ENCODE measurements around the gene PDIA5. TPM values are rescaled to one million over a fixed set of nuclear protein-coding genes. Genes with fewer than 3 reads are reported as not detected.

PDIA5 gene
- total and polyA plus RNA-seq, 3 donors from 2014 or later, result 49.6 to 76.8 (median 76.0) TPM

DNA sequence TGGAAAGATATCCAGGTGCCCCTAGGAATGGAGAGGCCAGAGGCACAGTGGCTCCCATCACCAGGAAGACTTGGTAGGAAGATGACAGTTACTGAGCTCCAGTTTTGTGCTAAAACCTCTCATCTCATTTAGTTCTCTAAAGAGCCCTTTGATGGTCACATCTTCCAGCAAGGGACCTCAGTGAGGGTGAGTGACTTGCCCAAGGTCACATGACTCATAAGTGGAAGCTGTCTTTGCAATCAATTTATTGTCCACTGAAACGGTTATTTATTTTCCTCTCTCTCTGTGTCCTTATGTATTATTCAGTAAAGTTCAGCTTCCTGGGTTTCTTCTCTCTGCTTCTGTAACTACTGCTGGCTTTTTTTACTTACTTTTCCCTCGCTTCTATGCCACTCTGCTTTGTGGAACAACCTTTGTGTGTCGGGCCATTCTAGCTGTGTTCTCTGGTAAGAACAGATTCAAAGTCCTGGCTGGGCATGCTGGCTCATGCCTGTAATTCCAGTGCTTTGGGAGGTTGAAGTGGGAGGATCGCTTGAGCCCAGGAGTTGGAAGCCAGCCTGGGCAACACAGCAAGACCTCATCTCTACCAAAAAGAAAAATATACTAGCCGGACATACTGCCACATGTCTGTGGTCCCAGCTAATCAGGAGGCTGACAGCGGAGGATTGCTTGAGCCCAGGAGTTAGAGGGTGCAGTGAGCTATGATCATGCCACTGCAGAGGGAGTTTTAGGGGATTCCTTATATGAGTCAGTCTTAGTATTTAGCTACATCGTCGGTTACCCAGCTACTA is 55.9 kb downstream of the PDIA5 start:
- H3K9me3 ChIP-seq, result no peaks in the 10 kb centered on the region
- no peak for DNase-seq
- H3K4me3 ChIP-seq, result no peak overlapping the region
- H3K27me3 ChIP-seq, result no peaks in the 10 kb centered on the region
- no peaks in the 10 kb centered on the region for H3K36me3 ChIP-seq (ENCODE audit: low read depth, missing control alignments)
- TF ChIP-seq POLR2A (IDR thresholded peaks at IDR 0.05), result no peak
- TF ChIP-seq, protein P1, sequence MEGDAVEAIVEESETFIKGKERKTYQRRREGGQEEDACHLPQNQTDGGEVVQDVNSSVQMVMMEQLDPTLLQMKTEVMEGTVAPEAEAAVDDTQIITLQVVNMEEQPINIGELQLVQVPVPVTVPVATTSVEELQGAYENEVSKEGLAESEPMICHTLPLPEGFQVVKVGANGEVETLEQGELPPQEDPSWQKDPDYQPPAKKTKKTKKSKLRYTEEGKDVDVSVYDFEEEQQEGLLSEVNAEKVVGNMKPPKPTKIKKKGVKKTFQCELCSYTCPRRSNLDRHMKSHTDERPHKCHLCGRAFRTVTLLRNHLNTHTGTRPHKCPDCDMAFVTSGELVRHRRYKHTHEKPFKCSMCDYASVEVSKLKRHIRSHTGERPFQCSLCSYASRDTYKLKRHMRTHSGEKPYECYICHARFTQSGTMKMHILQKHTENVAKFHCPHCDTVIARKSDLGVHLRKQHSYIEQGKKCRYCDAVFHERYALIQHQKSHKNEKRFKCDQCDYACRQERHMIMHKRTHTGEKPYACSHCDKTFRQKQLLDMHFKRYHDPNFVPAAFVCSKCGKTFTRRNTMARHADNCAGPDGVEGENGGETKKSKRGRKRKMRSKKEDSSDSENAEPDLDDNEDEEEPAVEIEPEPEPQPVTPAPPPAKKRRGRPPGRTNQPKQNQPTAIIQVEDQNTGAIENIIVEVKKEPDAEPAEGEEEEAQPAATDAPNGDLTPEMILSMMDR (IDR thresholded peaks at IDR 0.05), result no peak
- 58 to 68% methylated on average over 8 of the region's 8 CpGs for WGBS, 2 donors
- no peaks in the 10 kb centered on the region for H3K4me1 ChIP-seq
- H3K27ac ChIP-seq, result no peak overlapping the region
- intact Hi-C loops (cut with DNase I; ENCODE audit: low total_unique reads), result no loop called here

DNA sequence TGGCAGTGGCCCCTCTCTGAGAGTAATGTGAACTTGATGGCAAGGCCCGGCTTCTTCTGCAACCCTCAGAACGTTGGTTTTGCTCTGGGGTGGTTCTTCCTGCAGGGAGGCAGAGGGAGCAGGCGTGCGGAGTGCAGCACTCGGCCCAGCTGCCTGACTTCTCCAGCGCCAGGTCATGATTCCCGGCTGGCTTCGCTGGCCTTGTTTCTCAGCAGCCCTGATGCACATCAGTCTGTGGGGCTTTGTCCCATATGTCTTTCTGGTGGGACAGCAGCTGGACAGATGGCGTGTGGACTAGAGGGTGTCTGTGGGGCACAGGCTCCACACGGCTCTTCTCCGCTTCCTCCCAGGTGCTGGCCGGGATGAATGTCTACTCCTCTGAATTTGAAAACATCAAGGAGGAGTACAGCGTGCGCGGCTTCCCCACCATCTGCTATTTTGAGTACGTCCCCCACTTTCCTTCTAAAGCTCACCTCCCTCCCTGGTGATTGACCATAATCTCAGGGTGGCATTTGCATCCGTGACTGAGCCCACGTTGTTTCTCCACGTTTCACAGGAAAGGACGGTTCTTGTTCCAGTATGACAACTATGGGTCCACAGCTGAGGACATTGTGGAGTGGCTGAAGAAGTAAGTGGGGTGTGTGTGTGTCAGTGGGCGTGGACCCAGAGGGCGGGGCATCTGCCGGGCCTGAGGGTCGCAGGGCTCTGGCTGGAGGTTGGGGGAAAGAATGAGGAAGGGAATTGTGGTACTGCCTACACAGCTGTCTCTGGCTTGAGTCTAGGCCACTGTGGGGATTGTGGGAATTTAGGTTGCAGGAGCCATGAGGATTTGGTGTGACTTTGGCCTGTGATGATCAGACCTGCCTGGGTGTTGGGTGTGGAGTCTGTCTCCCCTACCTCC is 57.1 kb downstream of the PDIA5 start:
- Histone ChIP-seq H3K4me3 (no peak overlapping the region), H3K36me3 (ENCODE audit: low read depth, missing control alignments) (no peaks in the 10 kb centered on the region), H3K27me3 (no peaks in the 10 kb centered on the region), H3K9me3 (no peaks in the 10 kb centered on the region), H3K4me1 (no peaks in the 10 kb centered on the region), H3K27ac (no peak overlapping the region)
- intact Hi-C loops (cut with DNase I; ENCODE audit: low total_unique reads), result no loop called here
- WGBS, 2 donors, result 89% methylated on average over 24 of the region's 24 CpGs
- no peak for DNase-seq
- no peak for TF ChIP-seq POLR2A (IDR thresholded peaks at IDR 0.05)
- TF ChIP-seq, protein P1 (IDR thresholded peaks at IDR 0.05), result no peak

DNA sequence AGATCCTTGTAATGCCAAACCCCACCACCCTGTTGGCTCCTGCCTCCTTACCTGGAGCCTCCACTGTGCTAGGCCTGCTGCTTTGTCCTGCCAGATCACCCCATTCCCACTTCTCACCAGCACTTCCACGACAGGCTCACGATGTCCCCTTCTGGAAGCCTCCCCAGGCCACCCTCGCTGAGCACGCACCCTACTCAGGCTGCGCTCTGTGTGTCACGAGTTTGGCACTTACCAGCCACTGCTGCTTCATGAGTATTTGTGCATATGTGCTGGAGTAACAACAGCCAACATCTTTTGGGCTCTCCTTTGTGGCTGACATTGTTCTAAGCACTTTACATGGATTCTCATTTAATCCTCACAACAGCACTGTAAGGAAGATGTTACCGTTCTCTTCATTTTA is 58.1 kb downstream of the PDIA5 start:
- Histone ChIP-seq H3K27me3 (no peaks in the 10 kb centered on the region), H3K4me1 (no peaks in the 10 kb centered on the region), H3K27ac (no peak overlapping the region), H3K36me3 (ENCODE audit: low read depth, missing control alignments) (no peaks in the 10 kb centered on the region), H3K4me3 (no peak overlapping the region), H3K9me3 (no peaks in the 10 kb centered on the region)
- WGBS, 2 donors, result 76 to 92% methylated on average over 7 of the region's 7 CpGs
- TF ChIP-seq, protein P1 (IDR thresholded peaks at IDR 0.05), result no peak
- TF ChIP-seq POLR2A (IDR thresholded peaks at IDR 0.05), result no peak
- intact Hi-C loops (cut with DNase I; ENCODE audit: low total_unique reads), result no loop called here
- DNase-seq, result peak; percentile 25

DNA sequence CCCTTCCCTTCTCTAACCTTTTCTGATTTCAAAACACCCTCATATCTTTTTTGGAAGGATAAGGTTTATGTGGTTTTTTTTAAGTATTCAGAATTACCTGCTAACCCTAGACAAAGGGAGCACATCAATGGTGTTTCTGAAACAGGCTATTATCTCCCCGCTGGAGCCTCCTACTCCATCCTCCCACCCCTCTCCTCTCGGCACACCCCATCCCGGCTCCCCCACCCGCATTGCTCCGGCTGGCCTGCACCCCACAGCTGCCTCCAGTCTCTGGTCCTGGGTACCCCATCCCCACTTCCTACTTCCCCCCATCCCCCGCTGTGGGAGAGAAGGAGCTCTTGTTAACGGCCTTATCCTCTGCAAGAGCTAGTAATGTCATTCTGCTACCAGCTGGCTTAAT is 59.2 kb downstream of the PDIA5 start:
- Histone ChIP-seq H3K9me3 (no peaks in the 10 kb centered on the region), H3K4me3 (no peak overlapping the region), H3K27me3 (no peaks in the 10 kb centered on the region), H3K4me1 (no peaks in the 10 kb centered on the region), H3K36me3 (ENCODE audit: low read depth, missing control alignments) (no peaks in the 10 kb centered on the region), H3K27ac (no peak overlapping the region)
- TF ChIP-seq, protein P1 (IDR thresholded peaks at IDR 0.05), result no peak
- no peak for TF ChIP-seq POLR2A (IDR thresholded peaks at IDR 0.05)
- 62 to 73% methylated on average over 7 of the region's 7 CpGs for WGBS, 2 donors
- DNase-seq, result no peak
- intact Hi-C loops (cut with DNase I; ENCODE audit: low total_unique reads), result no loop called here

Measured in testis (tissue), 3 donors.